ENCODE measurements around the gene TEK. TPM values are rescaled to one million over a fixed set of nuclear protein-coding genes. Genes with fewer than 3 reads are reported as not detected.

The TEK gene
- total RNA-seq, 8 experiments from 2014 or later: 0.05 to 2.1 (median 0.10) TPM

GRCh38 chr9:27165068-27165467 lies 56.0 kb downstream of the TEK start:
- WGBS, 10 experiments: 0 to 77% (median 53%) methylated on average over 1 to 3 of the region's 3 CpGs; no CpG with 5 or more reads in 1 of the 10 experiments
- no peak overlapping the region for H3K27ac ChIP-seq
- no peaks in the 10 kb centered on the region for H3K4me1 ChIP-seq (replicated peaks in 1 of 2)
- in situ Hi-C loops (cut with MboI; ENCODE audit: low pct_unique_long_range_greater_than_20kb in 2 of 9, low sequenced_read_pairs in 9 of 9, unreplicated experiment in 9 of 9): no loop called here
- peak in 3 of 8 experiments; percentile 26 to 94 (median 60) for ATAC-seq (replicated peaks in 6 of 8)
- no peak overlapping the region for H3K4me3 ChIP-seq

GRCh38 chr9:27165670-27166069 lies 56.6 kb downstream of the TEK start:
- no peak for ATAC-seq (replicated peaks in 6 of 8)
- WGBS, 10 experiments: 50 to 100% (median 96%) methylated on average over 2 to 5 of the region's 10 CpGs; no CpG with 5 or more reads in 2 of the 10 experiments
- no peaks in the 10 kb centered on the region for H3K4me1 ChIP-seq (replicated peaks in 1 of 2)
- H3K27ac ChIP-seq: no peak overlapping the region
- H3K4me3 ChIP-seq: no peak overlapping the region
- in situ Hi-C loops (cut with MboI; ENCODE audit: low pct_unique_long_range_greater_than_20kb in 2 of 9, low sequenced_read_pairs in 9 of 9, unreplicated experiment in 9 of 9): no loop called here

GRCh38 chr9:27168496-27168895 lies 59.5 kb downstream of the TEK start:
- no peak overlapping the region for H3K27ac ChIP-seq
- in situ Hi-C loops (cut with MboI; ENCODE audit: low pct_unique_long_range_greater_than_20kb in 2 of 9, low sequenced_read_pairs in 9 of 9, unreplicated experiment in 9 of 9): no loop called here
- no peak for ATAC-seq (replicated peaks in 6 of 8)
- no peak overlapping the region for H3K4me3 ChIP-seq
- WGBS, 10 experiments: 13 to 88% (median 60%) methylated on average over 1 of the region's 1 CpG; no CpG with 5 or more reads in 4 of the 10 experiments
- H3K4me1 ChIP-seq (replicated peaks in 1 of 2): no peaks in the 10 kb centered on the region

- no peaks in the 10 kb centered on the region for H3K4me1 ChIP-seq (replicated peaks in 1 of 2)
- no peak overlapping the region for H3K4me3 ChIP-seq
- in situ Hi-C loops (cut with MboI; ENCODE audit: low pct_unique_long_range_greater_than_20kb in 2 of 9, low sequenced_read_pairs in 9 of 9, unreplicated experiment in 9 of 9): no loop called here
- no peak for ATAC-seq (replicated peaks in 6 of 8)
- H3K27ac ChIP-seq: no peak overlapping the region
- 0 to 100% (median 75%) methylated on average over 1 to 3 of the region's 3 CpGs; no CpG with 5 or more reads in 4 of the 10 experiments for WGBS, 10 experiments
Observed at GRCh38 chr9:27168951-27169350, 59.9 kb downstream of the TEK start.

GRCh38 chr9:27176971-27177370 lies 67.9 kb downstream of the TEK start:
- in situ Hi-C loops (cut with MboI; ENCODE audit: low pct_unique_long_range_greater_than_20kb in 2 of 9, low sequenced_read_pairs in 9 of 9, unreplicated experiment in 9 of 9): no loop called here
- Histone ChIP-seq H3K4me3 (no peak overlapping the region), H3K27ac (no peak overlapping the region), H3K4me1 (replicated peaks in 1 of 2) (no peaks in the 10 kb centered on the region)
- WGBS, 10 experiments: 33 to 100% (median 88%) methylated on average over 1 to 3 of the region's 3 CpGs; no CpG with 5 or more reads in 1 of the 10 experiments
- peak in 1 of 8 experiments; percentile 24 for ATAC-seq (replicated peaks in 6 of 8)

GRCh38 chr9:27179245-27179865 lies 70.3 kb downstream of the TEK start:
- Histone ChIP-seq H3K27ac (no peak overlapping the region), H3K4me1 (replicated peaks in 1 of 2) (no peaks in the 10 kb centered on the region), H3K4me3 (no peak overlapping the region)
- WGBS, 10 experiments: 0 to 88% (median 71%) methylated on average over 1 to 2 of the region's 2 CpGs
- in situ Hi-C loops (cut with MboI; ENCODE audit: low pct_unique_long_range_greater_than_20kb in 2 of 9, low sequenced_read_pairs in 9 of 9, unreplicated experiment in 9 of 9): no loop called here
- no peak for ATAC-seq (replicated peaks in 6 of 8)

- no peak overlapping the region for H3K4me3 ChIP-seq
- H3K27ac ChIP-seq: no peak overlapping the region
- H3K4me1 ChIP-seq (replicated peaks in 1 of 2): peaks cover 0 to 6% of the 10 kb centered on the region in 2 donors
- in situ Hi-C loops (cut with MboI; ENCODE audit: low pct_unique_long_range_greater_than_20kb in 2 of 9, low sequenced_read_pairs in 9 of 9, unreplicated experiment in 9 of 9): no loop called here
- ATAC-seq (replicated peaks in 6 of 8): no peak
- WGBS, 10 experiments: 25 to 100% (median 80%) methylated on average over 1 to 4 of the region's 4 CpGs
Observed at GRCh38 chr9:27181381-27181780, 72.4 kb downstream of the TEK start.

- in situ Hi-C loops (cut with MboI; ENCODE audit: low pct_unique_long_range_greater_than_20kb in 2 of 9, low sequenced_read_pairs in 9 of 9, unreplicated experiment in 9 of 9): no loop called here
- no peak overlapping the region for H3K4me3 ChIP-seq
- ATAC-seq (replicated peaks in 6 of 8): no peak
- H3K4me1 ChIP-seq (replicated peaks in 1 of 2): peaks cover 0 to 6% of the 10 kb centered on the region in 2 donors
- no peak overlapping the region for H3K27ac ChIP-seq
- WGBS, 10 experiments: 46 to 100% (median 84%) methylated on average over 2 to 3 of the region's 3 CpGs; no CpG with 5 or more reads in 4 of the 10 experiments
Observed at GRCh38 chr9:27182421-27182820, 73.4 kb downstream of the TEK start.

- Histone ChIP-seq H3K4me3 (no peak overlapping the region), H3K27ac (no peak overlapping the region), H3K4me1 (replicated peaks in 1 of 2) (peaks cover 0 to 6% of the 10 kb centered on the region in 2 donors)
- in situ Hi-C loops (cut with MboI; ENCODE audit: low pct_unique_long_range_greater_than_20kb in 2 of 9, low sequenced_read_pairs in 9 of 9, unreplicated experiment in 9 of 9): no loop called here
- 50 to 100% (median 92%) methylated on average over 2 of the region's 2 CpGs; no CpG with 5 or more reads in 3 of the 10 experiments for WGBS, 10 experiments
- no peak for ATAC-seq (replicated peaks in 6 of 8)
Observed at GRCh38 chr9:27183131-27183530, 74.1 kb downstream of the TEK start.

- peaks cover 0 to 6% of the 10 kb centered on the region in 2 donors for H3K4me1 ChIP-seq (replicated peaks in 1 of 2)
- WGBS, 10 experiments: 80 to 100% (median 93%) methylated on average over 1 to 4 of the region's 5 CpGs; no CpG with 5 or more reads in 5 of the 10 experiments
- no peak overlapping the region for H3K27ac ChIP-seq
- H3K4me3 ChIP-seq: no peak overlapping the region
- no peak for ATAC-seq (replicated peaks in 6 of 8)
- in situ Hi-C loops (cut with MboI; ENCODE audit: low pct_unique_long_range_greater_than_20kb in 2 of 9, low sequenced_read_pairs in 9 of 9, unreplicated experiment in 9 of 9): no loop called here
Observed at GRCh38 chr9:27183701-27184100, 74.7 kb downstream of the TEK start.

- Histone ChIP-seq H3K27ac (no peak overlapping the region), H3K4me3 (no peak overlapping the region), H3K4me1 (replicated peaks in 1 of 2) (peaks cover 0 to 6% of the 10 kb centered on the region in 2 donors)
- 50 to 100% (median 87%) methylated on average over 1 to 5 of the region's 5 CpGs; no CpG with 5 or more reads in 1 of the 10 experiments for WGBS, 10 experiments
- in situ Hi-C loops (cut with MboI; ENCODE audit: low pct_unique_long_range_greater_than_20kb in 2 of 9, low sequenced_read_pairs in 9 of 9, unreplicated experiment in 9 of 9): no loop called here
- ATAC-seq (replicated peaks in 6 of 8): peak in 1 of 8 experiments; percentile 59
Observed at GRCh38 chr9:27184556-27185351, 75.7 kb downstream of the TEK start.

GRCh38 chr9:27188426-27188825 lies 79.4 kb downstream of the TEK start:
- ATAC-seq (replicated peaks in 6 of 8): no peak
- Histone ChIP-seq H3K4me3 (no peak overlapping the region), H3K27ac (no peak overlapping the region), H3K4me1 (replicated peaks in 1 of 2) (peaks cover 0 to 6% of the 10 kb centered on the region in 2 donors)
- WGBS, 10 experiments: 10 to 86% (median 71%) methylated on average over 1 of the region's 1 CpG
- in situ Hi-C loops (cut with MboI; ENCODE audit: low pct_unique_long_range_greater_than_20kb in 2 of 9, low sequenced_read_pairs in 9 of 9, unreplicated experiment in 9 of 9): no loop called here

GRCh38 chr9:27189426-27189825 lies 80.4 kb downstream of the TEK start:
- Histone ChIP-seq H3K4me3 (no peak overlapping the region), H3K4me1 (replicated peaks in 1 of 2) (peaks cover 0 to 6% of the 10 kb centered on the region in 2 donors), H3K27ac (no peak overlapping the region)
- no peak for ATAC-seq (replicated peaks in 6 of 8)
- 38 to 100% (median 50%) methylated on average over 1 of the region's 1 CpG; no CpG with 5 or more reads in 7 of the 10 experiments for WGBS, 10 experiments
- in situ Hi-C loops (cut with MboI; ENCODE audit: low pct_unique_long_range_greater_than_20kb in 2 of 9, low sequenced_read_pairs in 9 of 9, unreplicated experiment in 9 of 9): no loop called here
